ENCODE measurements around the gene DUOX2.
A peak's percentile ranks its signal among the peaks of the same experiment; 100 is the strongest.

The DUOX2 gene

GRCh38 chr15:45114076-45114750, at the start of gene DUOX2, which contains the start of gene DUOXA2:
Gene DUOX2, minus strand, starts transcription at chr15:45114172. Its CDS starts 761 bp downstream, at chr15:45113411.
Gene DUOXA2, plus strand, starts transcription at chr15:45114326. Its CDS starts 280 bp downstream, at chr15:45114606.
- H3K4me3 ChIP-seq (ENCODE audit: low read depth, low read length) = no peak within 1 kb of the TSS
- DNase-seq (ENCODE audit: low read depth, low spot score) = no peak
- TF ChIP-seq CTCF (IDR thresholded peaks at IDR 0.05; ENCODE audit: low read depth, low read length) = no peak
- in situ Hi-C loops (cut with HindIII; ENCODE audit: low sequenced_read_pairs) = no loop called here

DNA sequence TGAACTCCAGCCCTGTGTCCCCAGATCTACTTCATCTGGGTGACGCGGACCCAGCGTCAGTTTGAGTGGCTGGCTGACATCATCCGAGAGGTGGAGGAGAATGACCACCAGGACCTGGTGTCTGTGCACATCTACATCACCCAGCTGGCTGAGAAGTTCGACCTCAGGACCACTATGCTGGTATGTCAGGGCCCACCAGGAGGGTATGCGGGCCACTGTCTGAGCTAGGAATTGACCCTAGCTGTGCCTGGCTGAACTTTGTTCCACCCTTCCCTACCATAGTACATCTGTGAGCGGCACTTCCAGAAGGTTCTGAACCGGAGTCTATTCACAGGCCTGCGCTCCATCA, 49.5 kb upstream of the DUOX2 start:
- no peak overlapping the region for H3K4me3 ChIP-seq (ENCODE audit: low read depth, low read length)
- in situ Hi-C loops (cut with HindIII; ENCODE audit: low sequenced_read_pairs) = no loop called here
- no peak for DNase-seq (ENCODE audit: low read depth, low spot score)
- no peak for TF ChIP-seq CTCF (IDR thresholded peaks at IDR 0.05; ENCODE audit: low read depth, low read length)

DNA sequence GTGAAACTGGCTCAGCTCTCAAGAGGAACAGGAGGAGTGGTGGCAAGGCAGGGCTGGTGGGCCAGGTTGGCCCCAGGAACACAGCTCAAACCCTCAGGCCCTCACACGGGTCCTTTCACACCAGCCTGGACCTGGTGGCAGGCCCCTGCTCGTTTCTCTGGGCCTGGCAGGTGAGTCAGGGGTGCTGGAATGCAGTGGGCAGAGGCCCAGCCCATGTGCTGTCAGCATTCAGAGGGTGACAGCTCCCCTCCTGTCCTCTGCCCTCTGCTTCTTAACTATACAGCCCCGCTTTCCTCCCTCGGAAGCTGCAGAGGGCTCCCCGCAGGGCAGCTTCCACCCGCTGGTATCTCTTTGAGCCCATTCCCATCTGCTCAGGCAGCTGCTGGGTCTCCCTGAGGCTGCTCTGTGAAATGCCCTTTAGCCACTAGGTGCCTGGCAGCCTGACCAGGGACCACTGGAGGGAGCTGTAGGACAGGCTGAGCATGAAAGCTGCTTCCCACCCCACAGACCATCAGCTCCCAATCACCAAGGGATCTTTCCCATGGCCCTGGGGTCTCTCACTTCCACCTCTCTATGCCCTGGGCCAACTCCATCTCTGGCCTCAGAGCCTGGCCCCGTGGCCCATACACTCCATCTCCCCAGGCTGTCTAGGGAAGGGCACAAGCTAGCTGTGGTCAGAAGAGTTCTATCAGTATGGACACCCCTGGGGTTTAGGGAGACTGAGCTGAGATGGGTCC, 49.0 kb upstream of the DUOX2 start:
- in situ Hi-C loops (cut with HindIII; ENCODE audit: low sequenced_read_pairs) = no loop called here
- no peak overlapping the region for H3K4me3 ChIP-seq (ENCODE audit: low read depth, low read length)
- peak; percentile 83 for DNase-seq (ENCODE audit: low read depth, low spot score)
- TF ChIP-seq CTCF (IDR thresholded peaks at IDR 0.05; ENCODE audit: low read depth, low read length) = peak; percentile 96

- no peak for TF ChIP-seq CTCF (IDR thresholded peaks at IDR 0.05; ENCODE audit: low read depth, low read length)
- DNase-seq (ENCODE audit: low read depth, low spot score) = no peak
- no peak overlapping the region for H3K4me3 ChIP-seq (ENCODE audit: low read depth, low read length)
- in situ Hi-C loops (cut with HindIII; ENCODE audit: low sequenced_read_pairs) = no loop called here
These were observed 47.7 kb upstream of the DUOX2 start for GRCh38 chr15:45161666-45162065.

DNA sequence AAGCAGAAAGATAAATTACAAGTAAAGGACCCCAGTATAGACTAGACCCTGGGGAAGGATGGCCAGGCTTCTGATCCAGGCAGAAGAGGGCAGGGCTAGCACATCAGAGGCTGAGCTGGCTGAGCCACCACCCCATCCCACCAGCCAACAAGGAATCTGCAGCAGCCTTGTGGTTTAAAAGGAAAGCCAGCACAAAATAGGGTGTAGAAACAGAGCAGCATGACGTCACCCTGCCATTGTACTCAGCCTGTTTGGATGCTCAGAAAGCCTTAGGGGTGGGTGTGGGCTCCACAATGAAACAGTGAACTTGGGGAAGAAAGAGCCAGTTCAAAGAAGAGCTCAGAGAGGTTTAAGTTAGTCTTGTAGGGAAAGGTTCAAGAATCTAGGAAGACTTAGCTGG, 44.0 kb upstream of the DUOX2 start:
- H3K4me3 ChIP-seq (ENCODE audit: low read depth, low read length) = no peak overlapping the region
- DNase-seq (ENCODE audit: low read depth, low spot score) = peak; percentile 84
- in situ Hi-C loops (cut with HindIII; ENCODE audit: low sequenced_read_pairs) = no loop called here
- no peak for TF ChIP-seq CTCF (IDR thresholded peaks at IDR 0.05; ENCODE audit: low read depth, low read length)

DNA sequence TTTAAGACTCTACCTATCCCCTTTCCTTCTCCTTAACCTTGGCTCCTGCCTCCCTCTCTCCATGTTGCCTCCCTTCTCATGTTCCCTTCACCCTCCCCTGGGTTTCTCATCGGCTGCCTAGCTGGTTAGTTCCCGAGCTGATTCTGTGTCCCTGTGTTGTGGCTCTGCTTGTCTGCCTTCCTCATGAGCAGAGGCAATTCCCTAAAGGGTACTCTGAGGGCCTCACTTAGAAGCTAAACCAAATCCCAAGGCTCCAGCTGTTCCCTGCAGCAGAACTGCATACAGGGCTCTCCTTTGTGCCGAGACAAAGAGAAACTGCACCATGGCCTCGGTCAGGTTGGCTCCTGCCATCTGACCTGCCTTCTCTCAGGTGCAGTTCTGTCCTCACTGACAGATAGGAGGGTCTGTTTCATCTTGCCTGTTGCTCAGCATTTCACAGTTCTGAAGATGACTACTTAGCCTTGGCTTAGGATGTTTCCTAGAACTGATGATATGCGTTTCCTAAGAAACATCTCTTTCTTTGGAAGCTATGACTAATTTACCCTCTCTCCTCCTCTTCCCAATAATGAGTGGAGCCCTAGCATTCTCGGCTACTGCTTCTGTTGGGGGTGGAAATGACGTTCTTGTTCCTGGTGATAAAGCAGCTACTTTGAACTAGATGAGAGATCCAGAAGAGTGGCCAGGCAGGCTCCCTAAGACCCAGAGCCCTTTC, 42.9 kb upstream of the DUOX2 start:
- peak; percentile 60 for DNase-seq (ENCODE audit: low read depth, low spot score)
- in situ Hi-C loops (cut with HindIII; ENCODE audit: low sequenced_read_pairs) = no loop called here
- no peak for TF ChIP-seq CTCF (IDR thresholded peaks at IDR 0.05; ENCODE audit: low read depth, low read length)

More for the DNA sequence above, 42.9 kb upstream of the DUOX2 start:
- no peak overlapping the region for H3K4me3 ChIP-seq (ENCODE audit: low read depth, low read length)
